Measurements from ENCODE around the gene DDB1. TPM values are rescaled to one million over a fixed set of nuclear protein-coding genes. Genes with fewer than 3 reads are reported as not detected.

Gene DDB1
- total RNA-seq, 2 experiments from 2014 or later: 140 to 147 TPM

- DNase-seq (no peak), ATAC-seq (ENCODE audit: poor library complexity) (no peak)
- H3K4me1 ChIP-seq (ENCODE audit: insufficient read depth, low read length): peaks cover 20% of the 10 kb centered on the region
- Mint-ChIP-seq H3K4me1 (ENCODE audit: low read depth) (peaks cover 46% of the 10 kb centered on the region), H3K27ac (no peak overlapping the region), H3K27me3 (peaks cover 24% of the 10 kb centered on the region), H3K4me3 (no peak overlapping the region), H3K36me3 (ENCODE audit: low read depth) (peaks cover 34% of the 10 kb centered on the region), H3K9me3 (no peaks in the 10 kb centered on the region)
- TF ChIP-seq, protein P1, sequence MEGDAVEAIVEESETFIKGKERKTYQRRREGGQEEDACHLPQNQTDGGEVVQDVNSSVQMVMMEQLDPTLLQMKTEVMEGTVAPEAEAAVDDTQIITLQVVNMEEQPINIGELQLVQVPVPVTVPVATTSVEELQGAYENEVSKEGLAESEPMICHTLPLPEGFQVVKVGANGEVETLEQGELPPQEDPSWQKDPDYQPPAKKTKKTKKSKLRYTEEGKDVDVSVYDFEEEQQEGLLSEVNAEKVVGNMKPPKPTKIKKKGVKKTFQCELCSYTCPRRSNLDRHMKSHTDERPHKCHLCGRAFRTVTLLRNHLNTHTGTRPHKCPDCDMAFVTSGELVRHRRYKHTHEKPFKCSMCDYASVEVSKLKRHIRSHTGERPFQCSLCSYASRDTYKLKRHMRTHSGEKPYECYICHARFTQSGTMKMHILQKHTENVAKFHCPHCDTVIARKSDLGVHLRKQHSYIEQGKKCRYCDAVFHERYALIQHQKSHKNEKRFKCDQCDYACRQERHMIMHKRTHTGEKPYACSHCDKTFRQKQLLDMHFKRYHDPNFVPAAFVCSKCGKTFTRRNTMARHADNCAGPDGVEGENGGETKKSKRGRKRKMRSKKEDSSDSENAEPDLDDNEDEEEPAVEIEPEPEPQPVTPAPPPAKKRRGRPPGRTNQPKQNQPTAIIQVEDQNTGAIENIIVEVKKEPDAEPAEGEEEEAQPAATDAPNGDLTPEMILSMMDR (IDR thresholded peaks at IDR 0.05): no peak
- intact Hi-C loops (cut with DNase I, micrococcal nuclease): no loop called here
- peaks cover 13% of the 10 kb centered on the region for H3K36me3 ChIP-seq (ENCODE audit: insufficient read depth, low read length)
- ChIA-PET POLR2A (interaction anchor here (1.7 kb wide), 1 partner anchor 40 kb away, joined by 6 read pairs; no protein-coding TSS in a partner anchor), CTCF (no interaction called here)
- H3K9me3 ChIP-seq (ENCODE audit: control insufficient read depth in 1 of 2, insufficient read depth in 1 of 2, low read length in 2 of 2): peaks cover 0 to 5% of the 10 kb centered on the region in 2 experiments
- H3K27ac ChIP-seq (ENCODE audit: low read depth in 1 of 2, low read length in 2 of 2): no peak overlapping the region
- peak overlapping the region; percentile 53 for H3K4me3 ChIP-seq (ENCODE audit: low read length)
- peaks cover 16 to 18% of the 10 kb centered on the region in 2 experiments for H3K27me3 ChIP-seq (ENCODE audit: control insufficient read depth in 1 of 2, insufficient read depth in 2 of 2, low read length in 2 of 2)
Observed at GRCh38 chr11:61295596-61295926, 37.3 kb downstream of the DDB1 start.

DNA sequence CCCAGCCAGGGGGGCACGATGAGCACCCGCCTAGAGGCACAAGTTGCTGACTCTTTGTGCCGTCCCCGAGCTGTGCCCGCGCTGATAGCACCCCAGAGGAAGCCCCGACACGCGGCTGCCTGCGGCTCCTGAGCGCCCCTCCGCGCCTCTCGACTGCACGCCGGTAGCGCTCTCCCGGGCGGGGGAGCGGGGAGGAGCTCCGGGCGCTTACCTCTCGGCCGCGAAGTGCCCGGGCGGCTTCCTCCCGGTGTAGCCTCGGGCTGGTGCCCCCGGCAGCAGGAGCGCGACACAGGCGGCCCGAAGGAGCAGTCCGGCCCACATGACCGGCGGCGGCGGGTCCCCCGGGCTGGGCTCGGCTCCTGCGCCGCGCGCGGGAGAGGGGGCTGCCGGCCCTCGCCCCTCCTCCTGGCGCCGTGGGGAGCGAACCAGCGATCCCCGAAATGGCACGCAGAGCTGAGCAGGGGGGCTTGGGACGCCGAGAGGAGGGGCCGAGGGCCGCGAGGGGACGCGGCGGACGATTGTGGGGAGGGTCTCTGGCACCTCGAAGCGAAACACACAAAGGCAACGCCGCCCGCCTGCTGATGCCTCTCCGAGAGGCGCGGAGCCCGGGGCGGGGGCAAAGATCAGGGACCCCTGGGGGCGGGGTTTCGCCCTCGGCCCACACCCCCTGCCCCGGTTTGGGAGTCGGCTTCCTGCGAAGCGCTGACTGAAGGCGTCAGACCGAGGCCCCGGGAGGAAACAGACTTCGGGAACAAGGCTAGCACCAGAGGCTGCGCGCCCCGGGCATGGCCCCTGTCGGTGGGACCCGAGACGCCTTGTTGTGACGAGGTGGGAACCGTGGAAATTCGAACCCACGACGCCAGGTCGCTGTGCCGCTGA is 37.9 kb downstream of the DDB1 start, which contains the start of gene VWCE:
VWCE (minus strand) TSS at position 600 of the 879 bp plus-strand sequence; CDS start at position 321, 279 bp downstream.
- H3K27me3 ChIP-seq (ENCODE audit: control insufficient read depth in 1 of 2, insufficient read depth in 2 of 2, low read length in 2 of 2): peaks cover 16 to 18% of the 10 kb centered on the region in 2 experiments
- no peak within 1 kb of the TSS for H3K27ac ChIP-seq (ENCODE audit: low read depth in 1 of 2, low read length in 2 of 2)
- peaks cover 24% of the 10 kb centered on the region for H3K27me3 Mint-ChIP-seq
- H3K4me1 ChIP-seq (ENCODE audit: insufficient read depth, low read length): peaks cover 20% of the 10 kb centered on the region
- peaks cover 28% of the 10 kb centered on the region for H3K36me3 Mint-ChIP-seq (ENCODE audit: low read depth)
- peaks cover 7% of the 10 kb centered on the region for H3K36me3 ChIP-seq (ENCODE audit: insufficient read depth, low read length)
- H3K4me3 Mint-ChIP-seq: peak within 1 kb of the TSS; percentile 79
- peak within 1 kb of the TSS; percentile 53 for H3K4me3 ChIP-seq (ENCODE audit: low read length)
- intact Hi-C loops (cut with DNase I, micrococcal nuclease): no loop called here
- H3K27ac Mint-ChIP-seq: no peak within 1 kb of the TSS
- peak; percentile 91 for ATAC-seq (ENCODE audit: poor library complexity)
- H3K9me3 Mint-ChIP-seq: no peaks in the 10 kb centered on the region
- TF ChIP-seq, protein P1 (IDR thresholded peaks at IDR 0.05): no peak
- CTCF ChIA-PET: interaction anchor here (0.6 to 1.1 kb wide), 2 partner anchors 36 to 529 kb away, joined by 3 to 5 read pairs; no protein-coding TSS in a partner anchor
- H3K4me1 Mint-ChIP-seq (ENCODE audit: low read depth): peaks cover 42% of the 10 kb centered on the region
- POLR2A ChIA-PET: interaction anchor here (1.7 kb wide), 1 partner anchor 41 kb away, joined by 6 read pairs; no protein-coding TSS in a partner anchor
- peak; percentile 30 to 75 (median 49) for DNase-seq
- peaks cover 0 to 5% of the 10 kb centered on the region in 2 experiments for H3K9me3 ChIP-seq (ENCODE audit: control insufficient read depth in 1 of 2, insufficient read depth in 1 of 2, low read length in 2 of 2)

DNA sequence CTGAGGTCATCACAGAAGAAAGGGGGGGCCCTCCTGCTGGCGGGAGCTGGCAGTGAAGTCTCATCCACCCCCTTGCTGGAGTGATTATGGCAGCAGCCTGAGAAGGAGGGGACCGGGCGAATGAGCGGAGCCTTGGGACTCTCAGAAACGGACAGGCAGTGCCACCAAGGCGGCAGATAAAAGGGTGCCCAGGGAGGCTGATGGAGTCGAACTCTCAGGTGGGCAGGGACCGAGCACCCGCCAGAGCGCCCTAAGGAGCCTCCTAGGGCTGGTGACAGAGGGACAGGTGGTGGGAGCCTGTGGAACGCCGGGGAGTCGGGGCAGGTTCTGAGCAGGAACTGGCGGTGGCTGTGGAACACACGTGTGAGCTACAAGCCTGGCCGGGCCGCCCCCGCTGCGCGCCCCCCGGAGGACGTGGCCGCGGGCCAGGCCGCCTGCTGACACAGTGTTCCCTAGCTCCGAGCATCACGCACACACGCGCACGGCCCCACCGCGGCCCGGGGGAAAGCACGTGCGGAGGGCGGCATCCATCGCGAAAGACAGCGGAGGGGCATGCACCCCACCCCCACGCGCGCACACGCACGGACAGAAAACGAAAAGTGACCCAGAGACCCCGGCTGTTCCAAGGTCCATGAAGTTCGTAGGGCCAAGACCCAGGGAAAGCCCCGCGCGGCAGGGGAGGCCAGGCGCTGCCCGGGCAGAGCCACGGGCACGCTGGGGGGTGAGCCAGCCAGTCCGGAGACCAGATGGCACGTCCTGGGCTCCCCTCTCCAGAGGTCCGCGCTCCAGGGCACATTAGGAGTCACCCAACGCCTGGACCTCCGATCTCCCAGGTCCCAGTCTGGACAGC is 38.8 kb downstream of the DDB1 start:
- Mint-ChIP-seq H3K27me3 (peaks cover 24% of the 10 kb centered on the region), H3K36me3 (ENCODE audit: low read depth) (peaks cover 19% of the 10 kb centered on the region), H3K9me3 (no peaks in the 10 kb centered on the region), H3K4me3 (peak overlapping the region; percentile 79), H3K27ac (no peak overlapping the region), H3K4me1 (ENCODE audit: low read depth) (peaks cover 35% of the 10 kb centered on the region)
- CTCF ChIA-PET: interaction anchor here (0.6 to 1.1 kb wide), 2 partner anchors 37 to 528 kb away, joined by 3 to 5 read pairs; no protein-coding TSS in a partner anchor
- peak in 3 of 14 experiments; percentile 5 to 37 (median 37) for DNase-seq
- peak overlapping the region; percentile 53 for H3K4me3 ChIP-seq (ENCODE audit: low read length)
- H3K27ac ChIP-seq (ENCODE audit: low read depth in 1 of 2, low read length in 2 of 2): no peak overlapping the region
- POLR2A ChIA-PET: interaction anchor here (1.7 kb wide), 1 partner anchor 42 kb away, joined by 6 read pairs; no protein-coding TSS in a partner anchor
- H3K9me3 ChIP-seq (ENCODE audit: control insufficient read depth in 1 of 2, insufficient read depth in 1 of 2, low read length in 2 of 2): peaks cover 0 to 5% of the 10 kb centered on the region in 2 experiments
- H3K27me3 ChIP-seq (ENCODE audit: control insufficient read depth in 1 of 2, insufficient read depth in 2 of 2, low read length in 2 of 2): peaks cover 16 to 18% of the 10 kb centered on the region in 2 experiments
- intact Hi-C loops (cut with DNase I, micrococcal nuclease): no loop called here
- ATAC-seq (ENCODE audit: poor library complexity): peak; percentile 13
- peaks cover 20% of the 10 kb centered on the region for H3K4me1 ChIP-seq (ENCODE audit: insufficient read depth, low read length)
- peaks cover 3% of the 10 kb centered on the region for H3K36me3 ChIP-seq (ENCODE audit: insufficient read depth, low read length)
- TF ChIP-seq, protein P1 (IDR thresholded peaks at IDR 0.05): no peak

Data from CD4-positive, alpha-beta T cell (primary cell).